ENCODE results near the gene CDH4.
A peak's percentile ranks its signal among the peaks of the same experiment; 100 is the strongest.

Gene CDH4

DNA sequence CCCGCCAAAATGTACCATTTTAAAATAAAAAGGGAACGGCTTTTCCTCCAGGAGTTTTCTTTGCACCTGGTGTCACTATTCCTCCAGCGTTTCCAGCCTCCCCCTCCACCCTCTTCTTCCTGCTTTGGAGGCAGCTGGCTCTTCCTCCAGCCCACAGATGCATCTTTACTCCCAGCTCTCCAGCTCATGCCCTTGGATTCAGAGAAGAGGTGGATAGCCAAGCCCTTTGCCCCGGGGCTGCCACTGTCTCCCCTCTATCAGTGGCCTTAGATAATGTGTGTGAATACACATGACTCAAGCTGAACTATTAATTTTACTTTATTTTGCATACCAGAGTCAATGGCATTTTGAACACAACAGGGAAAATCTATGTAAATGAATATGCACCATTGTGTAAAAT, 15.3 kb upstream of the CDH4 start:
- H3K4me3 ChIP-seq (ENCODE audit: low read length) = no peak overlapping the region
- no peak for DNase-seq (ENCODE audit: low read depth)
- TF ChIP-seq, protein P1, sequence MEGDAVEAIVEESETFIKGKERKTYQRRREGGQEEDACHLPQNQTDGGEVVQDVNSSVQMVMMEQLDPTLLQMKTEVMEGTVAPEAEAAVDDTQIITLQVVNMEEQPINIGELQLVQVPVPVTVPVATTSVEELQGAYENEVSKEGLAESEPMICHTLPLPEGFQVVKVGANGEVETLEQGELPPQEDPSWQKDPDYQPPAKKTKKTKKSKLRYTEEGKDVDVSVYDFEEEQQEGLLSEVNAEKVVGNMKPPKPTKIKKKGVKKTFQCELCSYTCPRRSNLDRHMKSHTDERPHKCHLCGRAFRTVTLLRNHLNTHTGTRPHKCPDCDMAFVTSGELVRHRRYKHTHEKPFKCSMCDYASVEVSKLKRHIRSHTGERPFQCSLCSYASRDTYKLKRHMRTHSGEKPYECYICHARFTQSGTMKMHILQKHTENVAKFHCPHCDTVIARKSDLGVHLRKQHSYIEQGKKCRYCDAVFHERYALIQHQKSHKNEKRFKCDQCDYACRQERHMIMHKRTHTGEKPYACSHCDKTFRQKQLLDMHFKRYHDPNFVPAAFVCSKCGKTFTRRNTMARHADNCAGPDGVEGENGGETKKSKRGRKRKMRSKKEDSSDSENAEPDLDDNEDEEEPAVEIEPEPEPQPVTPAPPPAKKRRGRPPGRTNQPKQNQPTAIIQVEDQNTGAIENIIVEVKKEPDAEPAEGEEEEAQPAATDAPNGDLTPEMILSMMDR (conservative IDR thresholded peaks at IDR 0.05; ENCODE audit: low read depth, low read length) = no peak

DNA sequence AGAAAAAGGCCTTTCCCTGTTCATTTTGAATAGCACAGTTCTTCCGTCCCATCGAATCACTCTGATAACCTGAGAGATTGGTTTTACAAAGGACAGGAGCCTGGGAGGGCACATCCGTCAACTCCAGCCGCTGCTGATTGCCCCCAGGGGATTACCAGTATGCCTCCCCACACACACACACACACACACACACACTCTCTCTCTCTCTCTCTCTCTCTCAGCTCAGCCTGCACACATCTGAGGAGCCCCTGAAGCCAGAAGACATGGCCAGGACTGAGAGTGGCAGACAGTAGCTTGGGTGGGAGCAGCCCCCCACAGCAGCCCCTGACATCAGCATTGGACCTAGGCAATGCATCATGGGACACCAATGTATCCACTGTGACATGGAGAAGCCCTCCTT, 13.2 kb upstream of the CDH4 start:
- TF ChIP-seq, protein P1 (conservative IDR thresholded peaks at IDR 0.05; ENCODE audit: low read depth, low read length) = no peak
- DNase-seq (ENCODE audit: low read depth) = no peak
- H3K4me3 ChIP-seq (ENCODE audit: low read length) = no peak overlapping the region

DNA sequence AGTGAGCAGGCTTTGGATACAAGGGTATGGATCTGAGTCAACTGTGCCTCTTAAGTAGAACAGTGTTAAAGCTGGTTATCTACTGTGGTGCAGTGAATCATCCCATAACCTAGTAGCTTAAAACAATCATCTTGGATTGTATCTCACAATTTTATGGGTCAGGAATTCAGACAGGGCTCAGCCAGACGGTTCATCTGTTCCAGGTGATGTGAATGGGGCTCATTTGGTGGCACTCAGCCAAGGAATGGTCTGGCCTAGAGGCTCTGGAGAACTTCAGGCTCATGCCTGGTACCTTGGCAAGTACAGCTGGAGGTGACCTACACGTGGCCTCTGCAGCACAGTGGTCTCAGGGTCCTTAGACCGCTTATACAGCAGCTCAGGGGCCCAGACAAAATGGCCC, 11.2 kb upstream of the CDH4 start:
- TF ChIP-seq, protein P1 (conservative IDR thresholded peaks at IDR 0.05; ENCODE audit: low read depth, low read length) = no peak
- no peak overlapping the region for H3K4me3 ChIP-seq (ENCODE audit: low read length)
- DNase-seq (ENCODE audit: low read depth) = no peak

DNA sequence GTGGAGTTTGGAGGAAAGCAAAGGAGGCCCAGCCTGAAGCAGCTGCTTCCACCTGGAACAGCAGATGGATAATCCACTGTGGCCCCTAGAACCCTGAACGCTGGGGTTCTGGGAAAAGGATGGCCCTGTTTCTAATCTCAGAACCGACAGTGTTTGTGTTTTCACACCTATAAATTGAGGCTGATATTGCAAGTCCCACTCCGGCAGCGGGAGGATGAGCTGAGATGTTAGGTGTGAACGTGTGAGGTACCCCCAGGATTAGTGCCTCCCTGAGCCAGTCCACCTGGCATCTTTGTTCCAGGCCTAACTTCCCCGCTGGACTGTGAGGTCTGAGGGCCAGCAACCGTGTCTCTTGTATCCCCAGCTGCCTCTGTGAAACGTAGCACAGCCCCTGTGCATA, 7.8 kb upstream of the CDH4 start:
- TF ChIP-seq, protein P1 (conservative IDR thresholded peaks at IDR 0.05; ENCODE audit: low read depth, low read length) = no peak
- no peak overlapping the region for H3K4me3 ChIP-seq (ENCODE audit: low read length)

DNA sequence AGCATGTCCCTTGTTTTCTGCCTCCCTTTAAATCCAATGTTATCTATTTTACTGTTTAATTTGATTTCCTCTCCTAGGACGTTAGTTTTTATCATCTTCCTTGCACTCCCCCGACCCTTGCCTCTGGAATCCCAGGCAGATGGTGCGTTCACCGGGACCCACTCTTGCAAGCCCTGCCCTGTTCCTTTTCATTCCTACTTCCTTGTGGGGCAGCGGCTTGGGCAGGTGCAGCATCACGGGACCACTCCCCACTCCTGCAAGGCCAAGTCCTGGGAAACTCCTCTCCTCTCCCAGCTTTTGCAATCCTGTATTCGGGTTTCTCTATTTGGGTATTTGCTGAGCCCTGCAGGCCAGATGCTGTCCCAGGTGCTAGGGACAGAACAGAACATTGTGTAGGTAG, 5.8 kb upstream of the CDH4 start:
- no peak overlapping the region for H3K4me3 ChIP-seq (ENCODE audit: low read length)
- DNase-seq (ENCODE audit: low read depth) = no peak
- TF ChIP-seq, protein P1 (conservative IDR thresholded peaks at IDR 0.05; ENCODE audit: low read depth, low read length) = no peak

More for the DNA sequence above, 7.8 kb upstream of the CDH4 start:
- no peak for DNase-seq (ENCODE audit: low read depth)

DNA sequence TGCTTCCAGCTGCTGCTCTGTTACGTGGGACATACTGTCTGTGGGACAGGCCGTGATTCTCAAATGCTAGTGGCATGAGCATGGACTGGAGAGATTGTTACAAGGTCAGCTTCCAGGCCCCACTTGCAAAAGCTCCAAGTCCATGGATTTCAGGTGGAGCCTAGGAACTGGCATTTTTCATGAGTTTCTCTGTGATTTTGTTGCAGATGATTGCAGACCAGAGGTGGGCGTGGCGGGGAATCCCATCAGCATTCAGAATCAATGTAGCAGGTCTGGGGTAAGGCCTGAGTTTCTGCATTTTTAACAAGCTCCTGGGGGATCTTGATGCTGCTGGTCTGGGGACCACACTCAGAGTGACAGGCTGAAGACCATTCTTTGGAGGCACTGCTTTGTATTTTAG, 2.4 kb upstream of the CDH4 start:
- H3K4me3 ChIP-seq (ENCODE audit: low read length) = no peak overlapping the region
- TF ChIP-seq, protein P1 (conservative IDR thresholded peaks at IDR 0.05; ENCODE audit: low read depth, low read length) = no peak
- DNase-seq (ENCODE audit: low read depth) = no peak

DNA sequence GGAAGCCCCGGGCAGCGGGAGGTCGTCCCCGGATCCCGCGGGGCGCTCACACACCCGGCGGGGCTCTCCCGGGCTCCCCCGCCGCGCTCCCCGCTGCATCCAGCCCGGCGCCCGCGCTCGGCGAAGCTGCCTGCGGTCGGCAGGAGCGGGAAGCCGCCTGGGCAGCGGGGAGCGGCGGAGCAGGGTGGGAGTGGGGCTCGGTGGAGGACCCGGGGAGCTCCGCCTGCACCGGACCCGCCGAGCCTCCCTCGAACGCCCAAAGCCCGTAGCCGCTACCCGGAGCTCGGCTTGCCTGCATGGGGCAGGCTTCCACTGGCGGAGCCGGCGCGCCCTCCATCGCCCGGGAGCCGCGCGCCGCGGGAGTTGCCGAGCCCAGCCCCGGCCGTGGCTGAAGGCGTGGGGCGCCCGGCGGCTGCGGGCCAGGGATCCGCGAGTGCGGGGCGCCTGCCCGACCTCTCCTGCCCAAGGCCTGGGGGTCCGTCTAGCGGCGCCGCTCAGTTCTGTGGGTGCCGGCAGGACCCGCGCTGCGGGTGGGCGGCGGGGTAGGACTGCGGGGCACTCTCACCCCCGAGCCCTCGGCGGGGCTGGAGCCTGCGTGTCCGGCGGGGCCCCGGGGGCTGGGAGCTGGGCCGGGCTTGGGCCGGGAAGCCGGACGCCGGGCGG, 671 bp downstream of the CDH4 start:
- H3K4me3 ChIP-seq (ENCODE audit: low read length) = peak overlapping the region; percentile 32
- DNase-seq (ENCODE audit: low read depth) = no peak
- TF ChIP-seq, protein P1 (conservative IDR thresholded peaks at IDR 0.05; ENCODE audit: low read depth, low read length) = no peak
